ENCODE results near the gene MARS2.

GRCh38 chr2:197657562-197657961 lies 47.6 kb upstream of the MARS2 start:
- TF ChIP-seq EZH2 (IDR thresholded peaks at IDR 0.05; ENCODE audit: borderline replicate concordance, low read length) (no peak), CTCF (IDR thresholded peaks at IDR 0.05; ENCODE audit: low read length) (no peak)
